Fibroblast of villous mesenchyme (primary cell): ENCODE results near the gene ZFPM1. TPM values are rescaled to one million over a fixed set of nuclear protein-coding genes. Genes with fewer than 3 reads are reported as not detected.

Source experiments
- DNase-seq: peaks from one replicate; pipeline ENCODE4 v3.0.0-alpha.2; 2010; ENCODE audit warnings: low read depth
- H3K4me3 ChIP-seq: 2 replicates; pipeline ENCODE4 v1.5.1; 2011; ENCODE audit warnings: low read depth, mild to moderate bottlenecking, low read length
- CTCF ChIP-seq: IDR thresholded peaks from 2 replicates; pipeline ENCODE4 v1.5.1; 2012; ENCODE audit warnings: low read depth, mild to moderate bottlenecking, low read length; ENCODE audit not compliant: insufficient read depth
- total RNA-seq: library from RNA; depleted of rRNA; stranded (reverse); fragments of >200 nt; gene quantifications from 2 replicates; pipeline ENCODE4 v1.2.3, GENCODE V29; 2012

Gene ZFPM1
- total RNA-seq, 1 donor, result 2.6 TPM

- no peak for DNase-seq
- H3K4me3 ChIP-seq, result no peak overlapping the region
- TF ChIP-seq CTCF, result no peak
These were observed 99.1 kb downstream of the ZFPM1 start for GRCh38 chr16:88552166-88552565.

GRCh38 chr16:88552815-88553214 is 99.7 kb downstream of the ZFPM1 start:
- no peak for TF ChIP-seq CTCF
- H3K4me3 ChIP-seq, result no peak overlapping the region
- no peak for DNase-seq

DNA sequence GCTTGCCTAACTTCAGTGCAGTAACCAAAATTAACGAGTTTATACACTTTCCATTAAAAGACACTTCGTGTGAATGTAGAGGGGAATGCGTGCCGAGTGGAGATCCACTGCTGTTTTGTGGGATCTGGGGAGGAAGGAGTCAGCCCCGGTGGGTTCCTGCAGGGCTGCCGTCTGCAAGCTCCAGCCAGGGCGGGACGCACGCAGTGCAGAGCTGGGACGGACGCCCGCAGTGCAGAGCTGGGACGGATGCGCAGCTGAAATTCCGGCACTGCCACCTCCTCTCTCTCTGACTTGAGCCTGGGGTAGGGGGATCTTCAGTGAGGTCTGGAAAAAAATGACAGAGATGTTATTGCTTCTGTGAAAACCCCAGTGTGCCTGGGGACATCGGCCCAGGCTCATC is 100.7 kb downstream of the ZFPM1 start:
- no peak overlapping the region for H3K4me3 ChIP-seq
- TF ChIP-seq CTCF, result no peak
- DNase-seq, result no peak

DNA sequence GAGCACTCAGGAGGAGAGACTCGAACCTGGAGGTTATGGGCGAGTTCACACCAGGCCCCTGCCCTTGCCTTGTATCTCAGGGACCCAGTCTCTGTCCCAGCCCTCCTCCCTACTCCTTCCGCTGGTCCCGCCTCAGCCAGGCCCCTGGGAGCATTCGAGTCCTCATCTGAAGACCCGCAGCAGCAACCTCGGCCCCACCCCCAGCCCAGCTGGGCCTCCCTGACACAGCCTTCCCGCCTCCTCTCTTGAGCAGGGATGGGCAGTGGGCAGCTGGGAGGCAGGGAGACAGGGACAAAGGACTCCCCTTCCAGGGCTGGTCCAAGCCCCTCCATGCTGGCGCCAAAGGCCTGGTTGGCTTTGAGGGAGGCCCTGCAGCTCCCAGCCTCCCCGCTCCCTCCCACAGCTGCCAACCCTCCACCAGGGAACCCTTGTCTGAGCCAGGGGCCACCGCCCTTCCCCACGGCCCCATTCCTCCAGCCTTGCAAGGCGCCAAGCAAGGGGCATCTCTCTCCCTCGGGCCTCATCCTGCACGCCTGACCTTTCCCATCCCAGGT is 101.7 kb downstream of the ZFPM1 start:
- H3K4me3 ChIP-seq, result no peak overlapping the region
- DNase-seq, result no peak
- TF ChIP-seq CTCF, result no peak

GRCh38 chr16:88556294-88556988 is 103.4 kb downstream of the ZFPM1 start:
- no peak for TF ChIP-seq CTCF
- H3K4me3 ChIP-seq, result no peak overlapping the region
- DNase-seq, result no peak

GRCh38 chr16:88558457-88559442 is 105.7 kb downstream of the ZFPM1 start:
- H3K4me3 ChIP-seq, result no peak overlapping the region
- TF ChIP-seq CTCF, result peak; percentile 55

More at GRCh38 chr16:88558457-88559442, 105.7 kb downstream of the ZFPM1 start:
- peak; percentile 64 for DNase-seq
